Measurements from ENCODE around the gene CYP1A1. TPM values are rescaled to one million over a fixed set of nuclear protein-coding genes. Genes with fewer than 3 reads are reported as not detected.

The CYP1A1 gene
- total and polyA plus RNA-seq, 4 donors = 0.19 to 4.4 (median 1.2) TPM

GRCh38 chr15:74770211-74770903 is 45.0 kb upstream of the CYP1A1 start:
- H3K4me3 ChIP-seq (ENCODE audit: low read depth in 1 of 3, low read length in 3 of 3) = no peak overlapping the region
- no peak for DNase-seq (ENCODE audit: low spot score)
- WGBS = 57% methylated on average over 4 of the region's 4 CpGs
- no peaks in the 10 kb centered on the region for H3K36me3 ChIP-seq (ENCODE audit: control insufficient read depth in 4 of 4, insufficient read depth in 3 of 4, low read depth in 1 of 4, low read length in 3 of 4)
- H3K4me1 ChIP-seq (ENCODE audit: control insufficient read depth in 4 of 4, insufficient read depth in 4 of 4, low read length in 3 of 4) = peaks cover 0 to 6% (median 3%) of the 10 kb centered on the region in 4 donors
- H3K27me3 ChIP-seq (ENCODE audit: control insufficient read depth in 4 of 4, insufficient read depth in 4 of 4, low read length in 3 of 4) = no peaks in the 10 kb centered on the region
- no peak overlapping the region for H3K27ac ChIP-seq (ENCODE audit: low read depth in 1 of 2, low read length in 2 of 2)
- H3K9ac ChIP-seq (ENCODE audit: low read depth in 1 of 2, low read length in 2 of 2) = no peak overlapping the region
- TF ChIP-seq YY1 (IDR thresholded peaks at IDR 0.05) = no peak
- no peak for TF ChIP-seq MAX (IDR thresholded peaks at IDR 0.05)
- no peak for TF ChIP-seq HNF4A (conservative IDR thresholded peaks at IDR 0.05)
- TF ChIP-seq RAD21 (IDR thresholded peaks at IDR 0.05) = no peak
- H3K9me3 ChIP-seq (ENCODE audit: control insufficient read depth in 4 of 4, low read length in 3 of 4) = no peaks in the 10 kb centered on the region

- no peak overlapping the region for H3K9ac ChIP-seq (ENCODE audit: low read depth in 1 of 2, low read length in 2 of 2)
- no peaks in the 10 kb centered on the region for H3K36me3 ChIP-seq (ENCODE audit: control insufficient read depth in 4 of 4, insufficient read depth in 3 of 4, low read depth in 1 of 4, low read length in 3 of 4)
Measured at GRCh38 chr15:74769463-74770025, 44.2 kb upstream of the CYP1A1 start.

More at GRCh38 chr15:74769463-74770025, 44.2 kb upstream of the CYP1A1 start:
- TF ChIP-seq ATF3 (IDR thresholded peaks at IDR 0.05) (no peak), HNF4A (conservative IDR thresholded peaks at IDR 0.05) (no peak), ZBTB33 (IDR thresholded peaks at IDR 0.05) (no peak), FOXA1 (IDR thresholded peaks at IDR 0.05) (no peak), RXRA (IDR thresholded peaks at IDR 0.05) (no peak), RAD21 (IDR thresholded peaks at IDR 0.05) (no peak), MAX (IDR thresholded peaks at IDR 0.05) (no peak), TAF1 (conservative IDR thresholded peaks at IDR 0.05) (no peak), JUND (IDR thresholded peaks at IDR 0.05) (no peak), FOXA2 (IDR thresholded peaks at IDR 0.05) (no peak), SP1 (IDR thresholded peaks at IDR 0.05) (no peak), HNF4G (IDR thresholded peaks at IDR 0.05) (no peak), EGR1 (IDR thresholded peaks at IDR 0.05; ENCODE audit: low read depth in 2 of 2) (no peak), YY1 (IDR thresholded peaks at IDR 0.05) (no peak), CTCF (IDR thresholded peaks at IDR 0.05; ENCODE audit: low read depth, low read length, missing input control) (no peak), GABPA (IDR thresholded peaks at IDR 0.05 in 1 of 2, conservative IDR thresholded peaks at IDR 0.05 in 1 of 2) (no peak), NR2F2 (IDR thresholded peaks at IDR 0.05) (no peak), REST (IDR thresholded peaks at IDR 0.05) (no peak)
- no peak overlapping the region for H3K4me3 ChIP-seq (ENCODE audit: low read depth in 1 of 3, low read length in 3 of 3)
- no peaks in the 10 kb centered on the region for H3K27me3 ChIP-seq (ENCODE audit: control insufficient read depth in 4 of 4, insufficient read depth in 4 of 4, low read length in 3 of 4)
- WGBS = 68% methylated on average over 7 of the region's 7 CpGs
- peaks cover 0 to 6% (median 3%) of the 10 kb centered on the region in 4 donors for H3K4me1 ChIP-seq (ENCODE audit: control insufficient read depth in 4 of 4, insufficient read depth in 4 of 4, low read length in 3 of 4)
- no peak for DNase-seq (ENCODE audit: low spot score)
- no peak overlapping the region for H3K27ac ChIP-seq (ENCODE audit: low read depth in 1 of 2, low read length in 2 of 2)
- H3K9me3 ChIP-seq (ENCODE audit: control insufficient read depth in 4 of 4, low read length in 3 of 4) = no peaks in the 10 kb centered on the region
